Fibroblast of lung (primary cell): ENCODE measurements around the gene CDKN2B. TPM values are rescaled to one million over a fixed set of nuclear protein-coding genes. Genes with fewer than 3 reads are reported as not detected.

Experiments
- DNase-seq, 2 donors: peaks; one replicate each; pipeline versions ENCODE4 v3.0.0 to v3.0.0-alpha.2; 2010; ENCODE audit warnings: low read depth in 2 of 2
- H2AFZ ChIP-seq: 2 replicates; pipeline ENCODE4 v1.5.1; 2012; ENCODE audit warnings: low read length, control low read depth, inconsistent platforms
- H3K27ac ChIP-seq: 2 replicates; pipeline ENCODE4 v1.5.1; 2011; ENCODE audit warnings: low read length, control low read depth; ENCODE audit not compliant: insufficient read depth
- H3K27me3 ChIP-seq: 2 replicates; pipeline ENCODE4 v1.5.1; 2011; ENCODE audit warnings: mild to moderate bottlenecking, low read length; ENCODE audit not compliant: control insufficient read depth, insufficient read depth
- H3K36me3 ChIP-seq: 2 replicates; pipeline ENCODE4 v1.5.1; 2011; ENCODE audit warnings: low read length; ENCODE audit not compliant: control insufficient read depth, insufficient read depth
- H3K4me1 ChIP-seq: 2 replicates; pipeline ENCODE4 v1.5.1; 2011; ENCODE audit warnings: low read length; ENCODE audit not compliant: control insufficient read depth, insufficient read depth; ENCODE audit errors: extremely low read depth
- H3K4me2 ChIP-seq: 2 replicates; pipeline ENCODE4 v1.5.1; 2011; ENCODE audit warnings: low read length, control low read depth; ENCODE audit not compliant: insufficient read depth; ENCODE audit errors: extremely low read depth
- H3K4me3 ChIP-seq, 4 experiments: fragments of 200-600 bp in 1 of 4; sonication (generic) in 1 of 4; replicated peaks in 1 of 4; 2 replicates each; pipeline ENCODE4 v1.5.1; 2011 to 2016; ENCODE audit warnings: low read length in 4 of 4, low read depth in 3 of 4, mild to moderate bottlenecking in 3 of 4, control low read depth in 2 of 4, inconsistent platforms in 1 of 4, mixed read lengths in 1 of 4; ENCODE audit not compliant: insufficient read depth in 1 of 4; ENCODE audit errors: control extremely low read depth in 1 of 4
- H3K79me2 ChIP-seq: 2 replicates; pipeline ENCODE4 v1.5.1; 2012; ENCODE audit warnings: mild to moderate bottlenecking, low read length, inconsistent platforms; ENCODE audit not compliant: control insufficient read depth, insufficient read depth
- H3K9ac ChIP-seq: 2 replicates; pipeline ENCODE4 v1.5.1; 2011; ENCODE audit warnings: mild to moderate bottlenecking, low read length, control low read depth; ENCODE audit not compliant: insufficient read depth
- H3K9me3 ChIP-seq: 2 replicates; pipeline ENCODE4 v1.5.1; 2012; ENCODE audit warnings: low read depth, low read length; ENCODE audit not compliant: control insufficient read depth, insufficient read depth
- H4K20me1 ChIP-seq: 2 replicates; pipeline ENCODE4 v1.5.1; 2011; ENCODE audit warnings: low read length; ENCODE audit not compliant: control insufficient read depth, insufficient read depth; ENCODE audit errors: extremely low read depth
- CTCF ChIP-seq, 2 donors: IDR thresholded peaks in 1 of 2; conservative IDR thresholded peaks in 1 of 2; 1 replicate in 1 of 2; 2 replicates in 1 of 2; pipeline ENCODE4 v1.5.1; 2011 to 2012; ENCODE audit warnings: low read length in 2 of 2, control low read depth in 1 of 2, inconsistent platforms in 1 of 2, low read depth in 1 of 2, mild to moderate bottlenecking in 1 of 2
- EZH2 ChIP-seq: IDR thresholded peaks from 2 replicates; pipeline ENCODE4 v1.5.1; 2012; ENCODE audit warnings: low read length, control low read depth, mild to moderate bottlenecking; ENCODE audit errors: missing control alignments
- polyA plus RNA-seq, 2 donors: library from polyadenylated mRNA; depleted of rRNA in 1 of 2; stranded (reverse) in 1 of 2; unstranded in 1 of 2; fragments of >200 nt; gene quantifications; 2 replicates each; pipeline ENCODE4 v1.2.1, GENCODE V29; 2011 to 2012; ENCODE audit warnings: missing spikeins in 1 of 2
- total RNA-seq: library from RNA; depleted of rRNA; stranded (reverse); fragments of >200 nt; gene quantifications from 2 replicates; pipeline ENCODE4 v1.2.1, GENCODE V29; 2014

CDKN2B gene
- total and polyA plus RNA-seq, 2 donors (not counting 1 experiment from before 2014, with no cell fraction given), result 22.6 to 44.9 TPM

- Histone ChIP-seq H4K20me1 (no peaks in the 10 kb centered on the region), H3K9ac (no peak overlapping the region), H3K27me3 (peaks cover 81% of the 10 kb centered on the region), H3K27ac (no peak overlapping the region), H3K4me2 (no peak overlapping the region), H3K4me3 (peak overlapping the region in 1 of 4 experiments; percentile 12), H3K9me3 (no peaks in the 10 kb centered on the region), H2AFZ (no peak overlapping the region), H3K79me2 (no peaks in the 10 kb centered on the region), H3K36me3 (no peaks in the 10 kb centered on the region), H3K4me1 (no peaks in the 10 kb centered on the region)
- TF ChIP-seq EZH2, result no peak
- TF ChIP-seq CTCF (conservative IDR thresholded peaks at IDR 0.05 in 1 of 2, IDR thresholded peaks at IDR 0.05 in 1 of 2; ENCODE audit: low read depth in 1 of 2, low read length in 2 of 2), result no peak
- no peak for DNase-seq
These were observed 36.7 kb downstream of the CDKN2B start for GRCh38 chr9:21972361-21972760.

DNA sequence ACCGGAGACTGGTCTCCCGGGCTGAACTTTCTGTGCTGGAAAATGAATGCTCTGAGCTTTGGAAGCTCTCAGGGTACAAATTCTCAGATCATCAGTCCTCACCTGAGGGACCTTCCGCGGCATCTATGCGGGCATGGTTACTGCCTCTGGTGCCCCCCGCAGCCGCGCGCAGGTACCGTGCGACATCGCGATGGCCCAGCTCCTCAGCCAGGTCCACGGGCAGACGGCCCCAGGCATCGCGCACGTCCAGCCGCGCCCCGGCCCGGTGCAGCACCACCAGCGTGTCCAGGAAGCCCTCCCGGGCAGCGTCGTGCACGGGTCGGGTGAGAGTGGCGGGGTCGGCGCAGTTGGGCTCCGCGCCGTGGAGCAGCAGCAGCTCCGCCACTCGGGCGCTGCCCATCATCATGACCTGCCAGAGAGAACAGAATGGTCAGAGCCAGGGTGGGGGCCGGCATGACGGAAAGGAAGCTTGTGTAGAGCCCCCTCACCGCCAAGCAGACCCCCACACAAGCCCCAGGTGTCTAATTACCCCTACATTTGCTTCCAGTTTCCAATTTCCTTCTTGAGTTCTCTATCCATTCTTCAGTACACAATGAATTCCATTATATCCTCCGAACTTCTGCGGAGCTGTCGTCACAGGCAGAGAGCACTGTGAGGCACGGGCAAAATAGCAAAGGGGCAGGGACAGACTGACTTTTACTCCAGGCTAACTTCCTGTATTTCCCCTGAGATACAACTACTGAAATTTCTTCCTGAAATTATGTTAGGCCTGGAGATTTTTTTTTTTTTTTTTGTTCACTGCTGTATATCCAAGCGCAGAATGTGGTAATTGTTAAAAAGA is 38.1 kb downstream of the CDKN2B start:
- H3K27me3 ChIP-seq, result peaks cover 74% of the 10 kb centered on the region
- no peak for DNase-seq
- no peaks in the 10 kb centered on the region for H4K20me1 ChIP-seq
- H2AFZ ChIP-seq, result no peak overlapping the region
- H3K79me2 ChIP-seq, result no peaks in the 10 kb centered on the region
- TF ChIP-seq CTCF (conservative IDR thresholded peaks at IDR 0.05 in 1 of 2, IDR thresholded peaks at IDR 0.05 in 1 of 2; ENCODE audit: low read depth in 1 of 2, low read length in 2 of 2) (no peak), EZH2 (peak; percentile 68)
- no peak overlapping the region for H3K4me2 ChIP-seq
- no peak overlapping the region for H3K4me3 ChIP-seq
- no peaks in the 10 kb centered on the region for H3K36me3 ChIP-seq
- no peaks in the 10 kb centered on the region for H3K4me1 ChIP-seq
- H3K9me3 ChIP-seq, result no peaks in the 10 kb centered on the region
- H3K27ac ChIP-seq, result no peak overlapping the region
- H3K9ac ChIP-seq, result no peak overlapping the region

- H3K27me3 ChIP-seq, result peaks cover 70% of the 10 kb centered on the region
These were observed 38.9 kb downstream of the CDKN2B start for GRCh38 chr9:21969951-21970799.

More at GRCh38 chr9:21969951-21970799, 38.9 kb downstream of the CDKN2B start:
- Histone ChIP-seq H4K20me1 (no peaks in the 10 kb centered on the region), H3K79me2 (no peaks in the 10 kb centered on the region), H3K36me3 (no peaks in the 10 kb centered on the region), H3K4me1 (no peaks in the 10 kb centered on the region), H3K4me3 (no peak overlapping the region), H3K9ac (no peak overlapping the region), H3K9me3 (no peaks in the 10 kb centered on the region), H3K4me2 (no peak overlapping the region), H2AFZ (no peak overlapping the region), H3K27ac (no peak overlapping the region)
- TF ChIP-seq CTCF (conservative IDR thresholded peaks at IDR 0.05 in 1 of 2, IDR thresholded peaks at IDR 0.05 in 1 of 2; ENCODE audit: low read depth in 1 of 2, low read length in 2 of 2) (no peak), EZH2 (peak; percentile 93)
- DNase-seq, result no peak
